PFSK-1 (cell line): ENCODE results near the gene TYROBP.

Experiments
- POLR2AphosphoS5 ChIP-seq: IDR thresholded peaks from 2 replicates; pipeline ENCODE4 v1.6.1; 2012; ENCODE audit warnings: low read depth, mild to moderate bottlenecking, control low read depth, low read length, moderate library complexity
- SIN3A ChIP-seq: IDR thresholded peaks from 2 replicates; pipeline ENCODE4 v1.6.1; 2012; ENCODE audit warnings: mild to moderate bottlenecking, low read length, moderate library complexity, borderline replicate concordance; ENCODE audit not compliant: insufficient read depth
- TAF1 ChIP-seq: IDR thresholded peaks from 2 replicates; pipeline ENCODE4 v1.6.1; 2012; ENCODE audit warnings: low read length, control low read depth, borderline replicate concordance; ENCODE audit not compliant: insufficient read depth

DNA sequence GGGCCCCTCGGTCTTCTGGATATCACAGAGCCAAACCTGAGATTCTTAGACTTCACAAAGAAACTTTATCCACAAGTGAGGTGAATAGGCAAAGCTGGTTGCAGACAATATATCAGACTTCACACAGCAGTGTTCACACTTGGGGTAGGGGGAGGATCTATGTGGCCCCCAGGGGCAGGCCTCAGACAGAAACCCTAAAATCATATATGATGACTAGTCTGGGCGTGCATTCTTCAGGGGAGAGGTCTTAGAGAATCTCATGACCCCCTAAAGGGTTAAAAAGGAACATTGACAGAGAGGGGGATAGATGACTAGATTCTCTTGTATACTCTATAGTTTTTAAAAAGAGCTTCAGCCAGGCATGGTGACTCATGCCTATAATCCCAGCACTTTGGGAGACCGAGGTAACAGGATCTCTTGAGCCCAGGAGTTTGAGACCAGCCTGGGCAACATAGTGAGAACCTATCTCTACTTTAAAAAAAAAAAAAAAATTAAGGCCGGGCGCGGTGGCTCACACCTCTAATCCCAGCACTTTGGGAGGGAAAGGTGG is 2.8 kb downstream of the TYROBP start:
- TF ChIP-seq SIN3A (no peak), TAF1 (no peak), POLR2AphosphoS5 (no peak)
